ENCODE data around the gene R3HDM2.

- TF ChIP-seq CTCF (IDR thresholded peaks at IDR 0.05; ENCODE audit: poor library complexity) (no peak), EZH2 (IDR thresholded peaks at IDR 0.05; ENCODE audit: borderline replicate concordance) (no peak)
Measured at GRCh38 chr12:57389033-57389432, 41.8 kb downstream of the R3HDM2 start.
